Transverse colon (tissue), 4 donors: ENCODE data around the gene ZBTB7C. TPM values are rescaled to one million over a fixed set of nuclear protein-coding genes. Genes with fewer than 3 reads are reported as not detected.

Experiments
- DNase-seq: peaks from one replicate; pipeline ENCODE4 v3.0.0-alpha.2; 2019
- H3K27ac ChIP-seq, 4 donors: fragments of 200-600 bp; sonication (generic); 2 replicates each; pipeline ENCODE4 v1.5.1; 2016 to 2018; ENCODE audit warnings: inconsistent platforms in 4 of 4
- H3K27me3 ChIP-seq: fragments of 200-600 bp; sonication (generic); 2 replicates; pipeline ENCODE4 v1.5.1; 2017; ENCODE audit warnings: inconsistent platforms
- H3K36me3 ChIP-seq, 4 donors: fragments of 200-600 bp; sonication (generic); 2 replicates each; pipeline ENCODE4 v1.5.1; 2017 to 2019; ENCODE audit warnings: inconsistent platforms in 4 of 4
- H3K4me1 ChIP-seq, 4 donors: fragments of 200-600 bp; sonication (generic); 2 replicates each; pipeline ENCODE4 v1.5.1; 2017 to 2020; ENCODE audit warnings: inconsistent platforms in 4 of 4
- H3K4me3 ChIP-seq, 4 donors: fragments of 200-600 bp; sonication (generic); 1 replicate in 1 of 4; 2 replicates in 3 of 4; pipeline versions ENCODE4 v1.5.1 to v1.6.1; 2017 to 2019; ENCODE audit warnings: inconsistent platforms in 4 of 4
- H3K9me3 ChIP-seq, 2 donors: fragments of 200-600 bp; sonication (generic); 2 replicates each; pipeline ENCODE4 v1.5.1; 2017 to 2019; ENCODE audit warnings: inconsistent platforms in 2 of 2
- CTCF ChIP-seq, 5 experiments: fragments of 200-600 bp in 3 of 5; fragments of 450-650 bp in 2 of 5; sonication (generic) in 3 of 5; IDR thresholded peaks; 1 replicate in 2 of 5; 2 replicates in 3 of 5; pipeline ENCODE4 v1.5.1; 2016 to 2017; ENCODE audit warnings: antibody characterized with exemption in 5 of 5, inconsistent platforms in 3 of 5, mild to moderate bottlenecking in 2 of 5, moderate library complexity in 1 of 5
- EP300 ChIP-seq: sonication (generic); formaldehyde crosslinking; IDR thresholded peaks from one replicate; pipeline ENCODE4 v1.6.1; 2017; ENCODE audit warnings: antibody characterized with exemption, low read depth
- POLR2A ChIP-seq: fragments of 450-650 bp; IDR thresholded peaks from one replicate; pipeline ENCODE4 v1.6.1; 2016; ENCODE audit warnings: antibody characterized with exemption, mild to moderate bottlenecking, moderate library complexity
- POLR2AphosphoS5 ChIP-seq, 3 donors: sonication (generic); formaldehyde crosslinking; IDR thresholded peaks; one replicate each; pipeline ENCODE4 v1.6.1; 2016; ENCODE audit warnings: antibody characterized with exemption in 3 of 3
- WGBS, 2 donors: methylation state at CpG; one replicate each; pipeline ENCODE4 v1.1.5; 2018; ENCODE audit warnings: low coverage in 1 of 2; 5-methylcytosine and 5-hydroxymethylcytosine counted together
- in situ Hi-C, 4 donors: fragments of 200-750 bp; cut with MboI; loops; one replicate each; pipeline versions ENCODE4 v1.15.0 to v1.15.1; 2017; ENCODE audit warnings: low sequenced_read_pairs in 3 of 4, low pct_ligation_motif_present in 1 of 4, low pct_unique_long_range_greater_than_20kb in 1 of 4
- intact Hi-C: fragments of 100-400 bp; cut with DNase I; formaldehyde crosslinking; loops from one replicate; pipeline ENCODE4 v1.15.1; 2023; ENCODE audit warnings: low total_unique reads
- total RNA-seq, 4 donors: library from RNA; depleted of rRNA; stranded (reverse); fragments of >200 nt; gene quantifications; one replicate each; pipeline ENCODE4 v1.1.0, GENCODE V29; 2016

ZBTB7C gene
- total RNA-seq, 4 donors from 2014 or later = 38.4 to 81.2 (median 47.5) TPM

GRCh38 chr18:48295586-48296311 is 113.4 kb downstream of the ZBTB7C start:
- intact Hi-C loops (no loop called here), in situ Hi-C loops (no loop called here)
- TF ChIP-seq POLR2AphosphoS5 (IDR thresholded peaks at IDR 0.05) (no peak), EP300 (no peak), POLR2A (no peak), CTCF (IDR thresholded peaks at IDR 0.05) (no peak)
- H3K27me3 ChIP-seq = no peaks in the 10 kb centered on the region
- no peak overlapping the region for H3K4me3 ChIP-seq
- H3K36me3 ChIP-seq = no peaks in the 10 kb centered on the region
- no peaks in the 10 kb centered on the region for H3K4me1 ChIP-seq
- H3K9me3 ChIP-seq = no peaks in the 10 kb centered on the region
- no peak overlapping the region for H3K27ac ChIP-seq
- WGBS, 2 donors = 86% methylated on average over 10 of the region's 10 CpGs; no CpG with 5 or more reads in 1 of the 2 donors
- DNase-seq = no peak

- DNase-seq = no peak
- Histone ChIP-seq H3K36me3 (no peaks in the 10 kb centered on the region), H3K4me1 (no peaks in the 10 kb centered on the region), H3K27ac (no peak overlapping the region), H3K4me3 (no peak overlapping the region), H3K9me3 (no peaks in the 10 kb centered on the region), H3K27me3 (no peaks in the 10 kb centered on the region)
- TF ChIP-seq POLR2AphosphoS5 (IDR thresholded peaks at IDR 0.05) (no peak), POLR2A (no peak), EP300 (no peak), CTCF (IDR thresholded peaks at IDR 0.05) (no peak)
- in situ Hi-C loops (no loop called here), intact Hi-C loops (no loop called here)
- WGBS, 2 donors = 83 to 84% methylated on average over 1 to 12 of the region's 12 CpGs
These were observed 114.1 kb downstream of the ZBTB7C start for GRCh38 chr18:48294899-48295585.

GRCh38 chr18:48293954-48294898 is 115.0 kb downstream of the ZBTB7C start:
- DNase-seq = no peak
- no peaks in the 10 kb centered on the region for H3K27me3 ChIP-seq
- in situ Hi-C loops = no loop called here
- H3K4me3 ChIP-seq = no peak overlapping the region
- 72 to 77% methylated on average over 8 to 16 of the region's 16 CpGs for WGBS, 2 donors
- H3K36me3 ChIP-seq = no peaks in the 10 kb centered on the region
- H3K4me1 ChIP-seq = no peaks in the 10 kb centered on the region
- TF ChIP-seq CTCF (IDR thresholded peaks at IDR 0.05) (no peak), POLR2A (no peak), EP300 (no peak), POLR2AphosphoS5 (IDR thresholded peaks at IDR 0.05) (no peak)
- H3K9me3 ChIP-seq = no peaks in the 10 kb centered on the region
- intact Hi-C loops = no loop called here
- H3K27ac ChIP-seq = no peak overlapping the region
